Measurements from ENCODE around the gene ARHGEF4.

ARHGEF4 gene

DNA sequence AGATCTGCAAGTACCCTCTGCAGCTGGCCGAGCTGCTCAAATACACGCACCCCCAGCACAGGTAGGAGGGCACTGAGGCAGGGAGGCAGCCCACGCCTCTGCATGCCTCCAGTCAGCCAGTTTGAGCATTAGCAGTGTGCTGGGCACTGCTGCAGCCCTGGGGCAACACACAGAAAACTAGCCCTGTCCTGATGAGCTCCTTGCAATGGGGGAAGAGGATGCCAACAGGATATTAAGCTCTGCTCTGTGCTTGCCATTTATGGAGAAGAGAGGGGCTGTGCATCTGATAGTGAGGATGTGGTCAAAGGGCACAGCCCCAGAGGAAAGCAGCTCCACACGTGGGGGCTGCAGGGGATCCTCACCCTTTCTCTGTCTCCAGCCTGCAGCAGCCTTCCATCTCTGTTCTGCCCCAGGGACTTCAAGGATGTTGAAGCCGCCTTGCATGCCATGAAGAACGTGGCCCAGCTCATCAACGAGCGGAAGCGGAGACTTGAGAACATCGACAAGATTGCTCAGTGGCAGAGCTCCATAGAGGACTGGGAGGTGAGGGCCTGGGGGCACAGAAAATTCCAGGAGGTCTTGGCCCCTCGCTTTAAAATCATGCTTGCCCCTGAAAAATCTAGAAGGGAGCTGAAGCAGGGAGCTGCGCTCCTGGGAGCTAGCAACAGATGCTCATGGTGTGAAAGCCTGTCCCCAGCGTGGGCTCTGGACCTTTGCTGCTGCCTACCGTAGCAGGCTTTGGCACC is 204.9 kb downstream of the ARHGEF4 start:
- no peak for DNase-seq

DNA sequence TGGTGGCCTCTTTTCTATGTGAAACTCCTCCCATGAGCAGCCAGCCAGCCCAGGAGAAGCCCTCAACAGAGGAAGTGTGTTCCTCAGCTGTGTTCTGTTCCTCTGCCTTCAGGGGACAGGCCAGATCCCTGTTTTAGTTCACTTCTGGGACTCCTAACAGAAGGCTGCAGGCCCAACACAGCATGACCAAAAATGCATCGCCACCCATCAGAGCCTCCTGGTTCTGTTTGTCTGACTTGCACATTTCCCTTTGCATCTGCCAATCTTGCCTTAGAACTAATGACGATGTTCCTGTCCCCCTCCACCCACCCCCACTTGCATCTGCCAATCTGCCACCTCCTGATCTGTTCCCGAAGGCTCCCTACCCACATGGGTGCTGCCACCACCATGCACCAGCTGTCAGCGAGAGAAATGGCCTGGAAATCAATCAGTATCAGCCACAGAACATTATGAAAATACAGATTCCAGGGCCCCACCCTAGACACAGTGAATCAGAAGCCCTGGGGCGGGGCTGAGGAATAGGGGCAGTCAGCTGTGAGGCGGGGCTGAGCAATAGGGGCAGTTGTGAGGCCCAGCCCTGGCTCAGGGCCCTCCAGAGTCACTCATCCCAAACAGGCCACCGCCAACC is 205.5 kb downstream of the ARHGEF4 start:
- no peak for DNase-seq

DNA sequence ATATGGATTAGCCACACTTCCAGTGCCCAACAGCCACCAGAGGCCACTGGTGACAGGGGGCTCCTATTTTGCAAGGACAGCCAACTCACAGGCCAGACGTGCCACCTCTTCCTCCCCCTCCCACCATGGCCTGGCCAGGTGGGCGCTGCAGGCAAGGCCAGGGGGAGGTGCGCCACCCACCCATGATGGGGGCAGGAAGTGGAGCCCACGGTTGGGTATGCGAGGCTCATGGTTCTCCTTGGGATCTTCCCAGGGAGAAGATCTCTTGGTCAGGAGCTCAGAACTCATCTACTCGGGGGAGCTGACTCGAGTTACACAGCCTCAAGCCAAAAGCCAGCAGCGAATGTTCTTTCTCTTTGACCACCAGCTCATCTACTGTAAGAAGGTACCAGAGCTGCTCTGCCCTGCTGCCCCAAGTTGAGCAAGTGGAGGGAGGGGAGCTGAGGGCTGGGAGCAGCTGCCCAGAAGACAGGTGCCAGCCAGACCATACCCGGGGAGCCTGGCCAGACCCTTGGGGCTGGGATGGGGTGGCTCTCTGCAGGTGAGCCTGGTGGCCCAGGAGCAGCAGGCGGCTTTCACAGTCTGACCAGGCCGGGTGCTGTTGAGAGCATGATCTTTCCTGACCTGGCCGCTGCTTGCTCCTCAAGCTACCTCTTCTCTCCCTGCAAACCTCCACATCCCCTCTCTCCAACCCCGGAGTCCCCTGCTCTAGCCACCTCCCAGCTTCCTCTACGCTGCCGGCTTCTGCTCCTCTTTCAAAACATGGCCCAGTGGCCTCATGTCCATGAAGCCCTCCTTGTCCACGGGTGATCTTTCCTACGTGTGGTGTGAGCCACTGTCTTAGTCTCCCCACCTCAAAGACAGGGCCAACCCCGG is 206.7 kb downstream of the ARHGEF4 start:
- DNase-seq, result no peak

DNA sequence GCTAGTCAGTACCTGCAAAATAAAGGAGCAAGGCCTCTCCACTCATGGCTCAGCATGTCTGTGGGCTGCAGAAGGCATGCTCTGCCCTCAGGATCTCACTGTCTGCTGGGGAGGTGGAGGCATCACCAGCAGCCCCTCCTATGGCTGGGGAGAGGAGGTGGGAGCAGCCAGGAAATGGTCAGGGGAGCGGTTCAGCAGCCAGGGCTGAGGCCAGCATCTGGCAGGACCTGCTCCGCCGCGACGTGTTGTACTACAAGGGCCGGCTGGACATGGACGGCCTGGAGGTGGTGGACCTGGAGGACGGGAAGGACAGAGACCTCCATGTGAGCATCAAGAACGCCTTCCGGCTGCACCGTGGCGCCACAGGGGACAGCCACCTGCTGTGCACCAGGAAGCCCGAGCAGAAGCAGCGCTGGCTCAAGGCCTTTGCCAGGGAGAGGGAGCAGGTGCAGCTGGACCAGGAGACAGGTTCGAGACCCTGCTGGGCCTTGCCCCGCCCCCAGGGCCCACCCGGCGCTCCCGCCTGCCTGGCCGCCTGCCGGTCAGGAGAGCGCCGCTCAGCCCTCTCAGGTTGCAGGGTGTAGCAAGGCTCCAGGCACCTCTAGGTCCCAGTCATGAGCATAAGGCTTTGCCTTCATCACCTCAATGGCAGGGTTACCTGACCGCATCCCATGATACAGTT is 207.5 kb downstream of the ARHGEF4 start:
- DNase-seq, result no peak

DNA sequence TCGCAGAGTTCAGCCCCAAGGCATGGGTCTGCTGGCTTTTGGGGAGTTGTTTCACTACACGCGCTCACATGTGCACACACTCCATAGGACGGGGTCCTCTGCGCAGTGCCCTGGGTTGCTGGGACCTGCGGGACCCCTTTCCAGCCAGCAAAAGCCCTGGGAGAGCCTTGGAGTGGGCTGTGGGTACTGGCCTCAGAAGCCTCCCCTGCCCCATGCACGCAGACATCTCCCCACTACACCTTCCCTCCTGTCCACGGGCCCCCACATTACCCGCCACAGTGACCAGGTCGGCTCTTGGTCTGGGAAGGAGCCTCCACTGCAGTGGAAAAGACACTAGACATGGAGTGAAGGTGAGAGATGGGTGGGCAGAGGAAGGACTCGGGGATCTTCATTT is 208.0 kb downstream of the ARHGEF4 start:
- DNase-seq, result no peak

DNA sequence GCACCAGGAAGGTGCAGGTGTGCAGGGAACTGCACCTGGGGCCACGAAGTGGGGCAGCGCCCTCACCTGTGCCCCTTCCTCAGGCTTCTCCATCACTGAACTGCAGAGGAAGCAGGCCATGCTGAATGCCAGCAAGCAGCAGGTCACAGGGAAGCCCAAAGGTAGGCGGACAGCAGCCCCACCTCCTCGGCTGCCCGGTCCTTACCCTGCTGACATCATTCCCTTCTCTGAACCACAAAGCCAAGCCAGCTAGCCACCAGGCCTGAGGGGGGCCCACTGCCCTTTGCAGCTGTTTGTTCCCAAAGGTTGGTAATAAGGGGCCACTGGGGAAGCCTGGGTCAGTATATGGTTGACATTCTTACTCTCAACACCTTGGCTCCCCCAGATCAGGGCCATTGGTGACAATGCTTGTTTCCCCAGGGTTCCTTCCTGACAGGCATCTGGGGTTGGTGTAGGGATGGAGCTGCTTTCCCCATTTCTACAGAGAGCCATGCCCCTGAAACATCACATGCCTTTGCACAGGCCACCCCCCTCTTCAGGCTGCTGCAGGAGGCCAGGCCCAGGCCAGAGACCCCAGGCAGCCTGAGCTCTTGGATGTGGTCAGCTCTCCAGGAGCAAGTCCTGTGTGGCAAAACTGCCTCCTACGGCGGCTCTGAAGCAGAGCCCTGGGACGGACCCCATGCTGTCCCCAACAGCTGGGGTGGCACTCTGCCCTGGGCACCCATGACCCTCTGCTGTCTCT is 208.7 kb downstream of the ARHGEF4 start:
- DNase-seq, result no peak

DNA sequence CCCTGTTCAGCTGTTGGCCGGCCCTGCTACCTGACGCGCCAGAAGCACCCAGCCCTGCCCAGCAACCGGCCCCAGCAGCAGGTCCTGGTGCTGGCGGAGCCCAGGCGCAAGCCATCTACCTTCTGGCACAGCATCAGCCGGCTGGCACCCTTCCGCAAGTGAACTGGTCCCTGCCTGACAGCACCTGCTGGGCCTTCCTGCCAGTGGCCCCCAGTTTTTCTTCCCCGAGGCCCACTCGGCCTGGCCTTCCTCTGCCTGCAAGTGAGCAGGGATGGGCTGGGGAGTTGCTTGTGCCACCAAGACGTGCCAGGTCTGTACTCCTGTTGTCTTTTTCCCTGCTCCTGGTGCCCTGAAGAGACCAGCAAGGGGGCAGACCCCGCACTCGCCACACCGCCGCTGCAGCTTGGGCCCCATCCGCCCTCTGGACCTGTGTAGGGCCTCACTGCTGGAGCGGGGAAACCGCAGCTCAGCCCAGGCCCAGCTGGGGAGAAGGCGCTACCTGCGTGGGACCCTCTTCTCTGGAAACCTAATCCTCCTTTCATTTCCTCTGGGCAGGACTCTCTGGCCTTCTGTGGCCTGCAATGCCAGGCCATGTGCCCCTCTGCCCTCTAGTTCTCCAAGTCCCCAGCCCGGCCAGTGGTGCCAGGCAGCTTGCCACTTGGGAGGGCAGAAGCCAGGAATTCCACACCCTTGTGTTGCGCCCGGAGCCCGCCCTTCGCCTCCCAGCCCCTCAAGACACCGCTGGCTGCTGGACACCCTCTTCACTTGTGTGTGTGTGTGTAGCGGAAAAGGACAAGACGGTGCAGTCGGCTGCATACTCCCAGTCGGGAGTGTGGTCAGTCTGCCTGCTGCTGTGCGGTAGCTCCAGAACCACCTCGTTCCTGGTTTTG is 209.6 kb downstream of the ARHGEF4 start:
- DNase-seq, result no peak

DNA sequence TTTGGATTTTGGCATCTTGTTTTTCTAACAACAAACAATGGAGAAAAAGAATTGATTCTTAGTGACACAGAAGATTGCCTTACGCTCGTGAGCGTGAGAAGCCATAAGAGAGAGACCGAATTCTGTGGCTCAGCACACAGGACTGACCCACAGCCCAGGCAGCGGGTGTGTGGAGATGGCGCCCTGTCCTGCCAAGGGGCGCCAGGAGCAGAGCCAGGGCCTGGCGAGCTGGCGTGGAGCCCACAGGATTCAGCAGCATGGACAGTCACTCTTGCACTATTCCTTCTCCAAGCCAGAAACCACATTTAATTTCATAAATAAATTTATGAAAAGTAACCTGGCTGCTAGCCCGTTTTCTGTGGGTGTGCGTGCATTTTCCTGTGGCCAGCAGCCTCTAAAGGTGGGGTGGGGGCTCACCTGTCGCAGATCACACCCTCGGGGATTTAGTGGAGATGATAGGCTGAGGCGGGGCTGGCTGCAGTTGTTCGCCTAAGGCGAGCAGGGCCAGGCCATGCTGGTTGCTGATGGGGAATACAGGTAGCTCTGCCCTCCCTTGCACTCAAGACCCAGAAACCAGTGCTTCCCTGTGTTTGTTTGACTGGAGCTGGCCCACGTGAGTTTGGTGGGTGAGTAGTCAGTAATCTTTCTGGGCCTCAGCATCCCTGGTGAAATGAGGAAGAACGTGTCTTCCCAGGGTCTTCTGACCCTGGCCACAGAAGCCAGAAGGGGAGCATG is 210.4 kb downstream of the ARHGEF4 start:
- no peak for DNase-seq

DNA sequence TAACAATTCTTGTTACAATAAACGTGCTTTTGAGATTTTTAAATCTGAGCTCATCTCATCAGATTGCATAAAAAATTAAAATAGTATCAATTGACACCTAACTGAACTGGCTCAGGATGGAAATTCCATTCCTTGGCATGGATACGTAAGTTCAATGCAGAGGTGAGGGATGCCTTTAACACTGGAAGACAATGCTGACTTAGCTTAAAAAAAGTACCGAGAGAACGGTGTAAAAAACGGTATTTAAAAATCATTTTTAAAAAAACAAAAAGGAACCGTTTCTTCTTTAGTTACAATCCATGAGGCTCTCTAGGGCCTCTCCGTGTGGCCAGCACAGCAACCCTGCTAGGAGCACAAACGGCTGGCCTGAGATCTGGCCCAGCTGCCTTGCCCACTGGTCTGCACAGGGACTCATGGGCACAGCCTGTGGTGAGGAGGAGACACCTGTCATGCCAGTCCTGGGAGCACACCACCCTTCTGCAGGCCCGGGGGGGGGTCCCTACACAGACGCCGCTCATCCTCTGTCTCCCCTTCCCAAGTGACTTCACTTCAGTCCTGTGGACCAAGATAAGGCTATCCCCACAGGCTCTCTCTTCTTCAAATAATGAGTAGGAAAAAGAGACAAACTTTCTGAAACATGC is 211.3 kb downstream of the ARHGEF4 start:
- no peak for DNase-seq

DNA sequence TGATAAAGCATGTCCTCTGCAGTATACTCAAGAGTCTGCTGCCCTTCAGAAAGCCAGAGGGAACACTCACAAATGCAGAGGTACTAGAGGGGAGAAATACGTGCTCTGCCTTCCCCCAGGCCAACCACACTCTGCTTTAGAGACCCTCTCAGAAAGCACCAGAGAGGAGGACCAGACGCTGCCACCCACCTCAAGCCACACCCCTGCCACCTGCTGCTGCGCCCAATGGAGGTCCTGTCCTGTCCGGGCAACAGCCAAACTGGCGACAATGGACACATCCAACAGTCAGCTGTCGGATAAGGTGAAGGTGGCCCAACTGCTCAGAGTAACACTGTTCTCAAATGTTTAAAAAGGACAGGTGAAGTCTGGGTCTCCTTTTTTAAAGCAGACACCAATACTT is 211.9 kb downstream of the ARHGEF4 start:
- DNase-seq, result no peak

DNA sequence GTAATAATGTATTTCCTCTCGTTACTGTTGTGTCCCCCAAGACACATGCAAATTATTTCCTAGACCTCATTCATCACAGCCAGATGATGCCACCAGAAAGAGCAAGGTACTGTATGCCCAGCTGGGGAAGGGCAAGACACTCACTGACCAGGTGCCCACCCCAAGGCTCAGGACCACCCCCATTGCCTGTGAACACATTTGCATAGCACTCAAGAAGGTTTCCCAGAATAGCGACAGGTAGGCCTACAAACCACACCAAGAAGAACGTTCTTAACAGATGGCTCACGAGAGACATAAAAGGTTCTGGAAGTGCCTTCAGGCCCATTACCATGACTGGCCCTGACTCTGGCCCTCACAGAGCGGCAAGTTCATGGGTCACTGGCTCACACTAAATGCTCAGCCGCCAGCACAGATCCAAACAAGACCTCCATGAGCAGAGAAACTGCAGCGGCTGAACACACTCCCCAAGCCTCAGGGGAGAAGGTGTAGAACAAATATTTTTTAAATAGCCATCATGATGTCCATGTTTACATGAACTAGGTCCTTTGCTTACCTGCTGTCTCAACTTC is 212.5 kb downstream of the ARHGEF4 start:
- DNase-seq, result no peak

DNA sequence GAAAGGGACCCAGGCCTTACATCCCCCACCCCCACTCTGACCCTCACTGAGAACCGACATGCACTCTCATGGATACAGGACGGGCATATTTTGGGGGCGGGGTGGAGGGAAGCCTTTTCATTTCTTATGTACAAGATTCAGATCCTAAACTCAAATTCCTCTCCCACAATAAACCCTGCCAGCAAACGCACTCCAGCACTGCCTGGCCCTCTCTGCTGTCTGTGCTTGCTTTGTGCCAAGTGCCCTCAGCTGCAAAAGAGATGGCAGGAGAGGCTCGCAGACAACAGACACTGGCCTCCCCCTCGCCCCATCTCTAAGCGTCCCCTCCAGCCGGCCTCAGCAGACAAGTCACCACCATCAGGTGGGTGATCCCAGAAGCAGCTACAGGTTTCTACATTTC is 214.2 kb downstream of the ARHGEF4 start:
- no peak for DNase-seq

DNA sequence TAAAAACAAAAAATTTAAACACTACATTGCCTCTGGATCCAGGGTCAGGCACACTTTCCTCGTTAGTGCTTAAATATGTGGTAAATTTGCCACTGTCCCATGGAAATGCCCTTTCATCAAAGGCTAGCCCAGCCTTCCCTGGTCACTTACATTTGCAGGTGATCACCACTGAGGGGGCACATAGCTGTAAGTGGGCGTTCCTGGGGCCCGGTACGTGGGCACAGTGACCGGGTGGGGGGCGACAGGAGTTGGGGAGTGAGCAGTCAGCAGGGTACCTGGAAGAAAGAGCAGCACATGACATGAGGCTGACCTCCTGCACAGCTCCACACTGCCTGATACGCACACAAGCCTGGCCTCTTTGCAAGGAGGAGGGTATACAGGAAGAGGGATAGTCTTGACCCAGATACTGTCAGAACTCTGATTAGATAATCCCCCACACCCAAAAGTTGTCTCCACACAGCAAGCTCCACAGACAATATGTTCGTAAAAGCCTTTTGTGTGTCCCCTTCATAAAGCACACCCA is 216.1 kb downstream of the ARHGEF4 start:
- DNase-seq, result no peak

DNA sequence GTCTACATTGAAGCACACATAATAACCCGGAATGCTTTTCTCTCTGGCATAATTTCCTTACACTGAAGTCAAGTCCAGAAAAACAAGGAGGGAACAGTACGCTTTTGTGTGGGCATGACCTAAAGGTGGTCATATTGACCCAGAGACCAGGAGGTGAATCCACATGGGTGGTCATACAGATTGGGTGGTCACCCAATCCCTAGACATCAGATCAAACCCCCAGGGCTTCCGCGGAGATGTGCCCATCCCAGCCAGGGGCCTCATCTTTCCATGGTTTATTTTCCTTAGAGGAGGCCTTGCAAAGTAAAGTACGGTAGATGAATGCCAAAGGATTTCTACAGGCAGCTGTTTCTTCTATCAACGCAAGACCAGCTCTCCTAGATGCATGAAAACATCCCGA is 217.8 kb downstream of the ARHGEF4 start:
- DNase-seq, result no peak

DNA sequence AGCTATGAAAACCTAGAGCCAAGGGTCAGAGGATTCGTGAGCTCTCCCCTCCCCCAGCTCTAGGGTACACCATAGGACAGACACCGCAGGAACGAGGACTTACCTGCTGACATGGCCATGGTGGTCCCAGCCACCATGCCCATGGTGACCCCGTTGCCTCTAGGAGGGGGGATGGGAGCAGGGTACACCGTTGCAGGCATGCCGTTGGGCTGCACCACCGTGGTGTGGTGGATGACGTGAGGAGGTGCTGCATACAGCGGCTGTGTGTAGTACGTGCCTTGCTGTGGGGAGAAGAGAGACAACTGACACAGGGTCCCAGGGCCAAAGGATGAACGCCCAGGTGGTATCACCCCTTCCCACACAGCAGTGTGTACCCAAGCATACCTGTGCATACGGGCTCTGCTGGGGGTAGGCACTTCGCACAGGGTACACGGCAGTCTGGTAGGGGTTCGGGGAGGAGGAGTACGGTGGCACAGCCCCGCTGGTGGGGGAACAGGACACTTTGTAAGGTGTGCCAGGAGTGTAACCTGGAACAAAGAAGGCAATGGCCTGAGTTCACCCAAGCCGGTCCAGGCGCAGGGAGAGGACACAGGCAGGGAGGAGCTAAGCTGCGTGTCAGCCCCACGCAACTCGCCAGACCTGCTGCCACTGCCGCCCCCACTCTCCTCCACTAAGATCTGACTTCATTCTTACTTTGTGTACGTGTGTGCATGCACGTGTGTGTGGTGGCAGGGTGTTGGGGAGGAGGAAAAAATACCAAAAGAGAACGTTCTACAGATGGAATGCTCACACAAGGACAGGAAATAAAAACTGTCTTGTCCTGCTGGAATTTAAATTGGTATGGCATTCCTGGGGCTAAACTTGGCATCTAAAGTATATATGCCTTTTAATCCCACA is 218.7 kb downstream of the ARHGEF4 start:
- DNase-seq, result no peak

DNA sequence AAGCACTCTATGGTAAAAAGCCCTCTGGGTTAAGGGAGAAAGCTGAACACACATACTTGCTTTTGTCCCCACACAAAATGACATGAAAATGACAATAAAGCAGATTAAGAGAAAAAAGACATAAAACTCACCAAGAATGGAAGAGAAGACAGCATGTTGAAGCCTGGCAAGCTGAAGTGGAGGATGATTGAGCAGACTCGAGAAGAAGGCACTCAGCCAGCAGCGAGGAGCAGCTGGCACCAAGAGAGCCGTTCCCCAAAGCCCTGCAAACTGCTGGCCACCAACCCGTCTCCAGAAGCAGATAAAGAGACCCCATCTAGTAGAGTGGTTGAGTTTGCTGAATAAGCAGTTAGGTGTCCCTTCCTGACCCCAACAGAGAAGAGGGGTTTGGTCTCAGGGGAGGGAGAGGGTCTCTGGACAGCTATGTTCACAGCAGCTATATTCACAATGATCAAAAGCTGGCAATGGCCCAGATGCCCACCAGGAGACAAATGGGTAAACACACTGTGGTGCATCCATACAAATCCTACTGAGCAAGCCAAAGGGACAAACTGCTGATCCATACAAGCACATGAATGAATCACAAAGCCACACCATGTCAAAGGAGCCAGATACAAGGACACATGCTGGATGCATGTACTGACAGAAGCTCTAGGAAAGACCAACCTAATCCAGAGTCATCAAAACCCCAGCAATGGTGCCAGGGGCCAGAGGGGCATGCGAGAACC is 219.7 kb downstream of the ARHGEF4 start:
- DNase-seq, result no peak

DNA sequence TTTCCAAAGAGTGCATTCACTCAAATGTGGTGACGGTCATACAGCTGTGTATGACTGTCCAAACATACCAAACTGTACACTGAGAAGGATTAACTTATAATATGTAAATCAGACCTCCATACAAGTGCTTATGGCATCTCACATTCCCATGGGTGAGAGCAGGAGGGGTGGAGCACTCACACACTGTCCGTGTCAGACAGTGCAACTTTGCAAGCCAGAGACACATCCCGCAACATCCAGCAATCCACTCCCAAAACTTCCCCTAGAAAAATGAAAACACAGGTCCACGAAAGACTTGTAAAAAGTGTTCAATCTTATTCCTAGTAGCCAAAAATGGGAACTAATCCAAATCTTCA is 220.2 kb downstream of the ARHGEF4 start:
- no peak for DNase-seq
